Neuronal stem cell (in vitro differentiated cells): ENCODE measurements around the gene KLF9.

Experiments used
- DNase-seq: peaks from one replicate; pipeline ENCODE4 v3.0.0-alpha.2; 2013; ENCODE audit warnings: low spot score
- H2AFZ ChIP-seq: one replicate; pipeline ENCODE4 v1.6.1; 2013; ENCODE audit warnings: mild to moderate bottlenecking, low read length, inconsistent platforms
- H2AK5ac ChIP-seq: 2 replicates; pipeline ENCODE4 v1.6.1; 2013; ENCODE audit warnings: low read depth, mild to moderate bottlenecking, inconsistent platforms, low read length, moderate library complexity, mixed read lengths
- H2BK120ac ChIP-seq: 2 replicates; pipeline ENCODE4 v1.6.1; 2013; ENCODE audit warnings: low read depth, mild to moderate bottlenecking, inconsistent platforms, low read length, moderate library complexity, mixed read lengths
- H2BK12ac ChIP-seq: one replicate; pipeline ENCODE4 v1.6.1; 2013; ENCODE audit warnings: low read length, inconsistent platforms
- H2BK15ac ChIP-seq: 2 replicates; pipeline ENCODE4 v1.6.1; 2013; ENCODE audit warnings: mild to moderate bottlenecking, low read length, inconsistent platforms, mixed read lengths
- H2BK5ac ChIP-seq: one replicate; pipeline ENCODE4 v1.6.1; 2013; ENCODE audit warnings: inconsistent platforms, mild to moderate bottlenecking, low read length, moderate library complexity
- H3K14ac ChIP-seq: one replicate; pipeline ENCODE4 v1.6.1; 2013; ENCODE audit warnings: low read length, inconsistent platforms
- H3K18ac ChIP-seq: 2 replicates; pipeline ENCODE4 v1.6.1; 2013; ENCODE audit warnings: low read length, inconsistent platforms
- H3K23ac ChIP-seq: 2 replicates; pipeline ENCODE4 v1.6.1; 2013; ENCODE audit warnings: low read depth, mild to moderate bottlenecking, mixed read lengths, low read length, inconsistent platforms; ENCODE audit not compliant: poor library complexity
- H3K27ac ChIP-seq: replicated peaks from 3 replicates; pipeline ENCODE4 v1.5.1; 2013; ENCODE audit warnings: low read length, inconsistent platforms
- H3K27me3 ChIP-seq, 3 experiments: 2 replicates each; pipeline ENCODE4 v1.6.1; 2013; ENCODE audit warnings: low read length in 3 of 3, mild to moderate bottlenecking in 2 of 3, inconsistent platforms in 1 of 3, low read depth in 1 of 3, mixed read lengths in 1 of 3, moderate library complexity in 1 of 3; ENCODE audit not compliant: control insufficient read depth in 3 of 3, insufficient read depth in 3 of 3
- H3K36me3 ChIP-seq, 2 donors: replicated peaks in 1 of 2; 2 replicates each; pipeline ENCODE4 v1.6.1; 2013; ENCODE audit warnings: low read length in 2 of 2; ENCODE audit not compliant: control insufficient read depth in 2 of 2, insufficient read depth in 2 of 2
- H3K4ac ChIP-seq: 2 replicates; pipeline ENCODE4 v1.6.1; 2013; ENCODE audit warnings: inconsistent platforms, mild to moderate bottlenecking, low read length, moderate library complexity
- H3K4me1 ChIP-seq, 2 donors: 1 replicate in 1 of 2; 2 replicates in 1 of 2; pipeline ENCODE4 v1.6.1; 2013; ENCODE audit warnings: low read length in 2 of 2, low read depth in 1 of 2; ENCODE audit not compliant: control insufficient read depth in 2 of 2, insufficient read depth in 1 of 2
- H3K4me2 ChIP-seq: one replicate; pipeline ENCODE4 v1.6.1; 2013; ENCODE audit warnings: mild to moderate bottlenecking, low read length, inconsistent platforms; ENCODE audit not compliant: insufficient read depth, poor library complexity, severe bottlenecking
- H3K4me3 ChIP-seq, 2 donors: 2 replicates each; pipeline ENCODE4 v1.5.1; 2013; ENCODE audit warnings: low read length in 2 of 2, mild to moderate bottlenecking in 2 of 2, inconsistent platforms in 1 of 2, moderate library complexity in 1 of 2
- H3K79me1 ChIP-seq: one replicate; pipeline ENCODE4 v1.6.1; 2013; ENCODE audit warnings: low read depth, mild to moderate bottlenecking, inconsistent platforms, low read length, moderate library complexity
- H3K9ac ChIP-seq: one replicate; pipeline ENCODE4 v1.6.1; 2013; ENCODE audit warnings: mild to moderate bottlenecking, low read depth, low read length, inconsistent platforms; ENCODE audit not compliant: poor library complexity
- H3K9me3 ChIP-seq, 2 donors: replicated peaks in 1 of 2; 2 replicates each; pipeline versions ENCODE3 to v1.6.1; 2013; ENCODE audit warnings: low read length in 2 of 2, mild to moderate bottlenecking in 2 of 2, inconsistent platforms in 1 of 2, low read depth in 1 of 2, mixed read lengths in 1 of 2, moderate library complexity in 1 of 2; ENCODE audit not compliant: control insufficient read depth in 2 of 2, insufficient read depth in 1 of 2
- H4K8ac ChIP-seq: one replicate; pipeline ENCODE4 v1.6.1; 2013; ENCODE audit warnings: low read depth, mild to moderate bottlenecking, inconsistent platforms, low read length, moderate library complexity
- H4K91ac ChIP-seq: one replicate; pipeline ENCODE4 v1.6.1; 2013; ENCODE audit warnings: low read length, low read depth, mild to moderate bottlenecking, inconsistent platforms; ENCODE audit not compliant: poor library complexity
- WGBS, 2 donors: extraction: QIAGEN DNeasy Blood & Tissue Kit; methylation state at CpG; one replicate each; pipeline ENCODE4 v1.1.7; 2013; ENCODE audit warnings: missing lambda C conversion rate in 2 of 2, mixed read lengths in 1 of 2; ENCODE audit not compliant: insufficient read length in 2 of 2, insufficient replicate concordance in 1 of 2; ENCODE audit errors: extremely low coverage in 2 of 2; 5-methylcytosine and 5-hydroxymethylcytosine counted together

KLF9 gene

GRCh38 chr9:70411121-70411929 is 3.1 kb downstream of the KLF9 start:
- peaks cover 15 to 81% (median 42%) of the 10 kb centered on the region in 3 experiments for H3K27me3 ChIP-seq

DNA sequence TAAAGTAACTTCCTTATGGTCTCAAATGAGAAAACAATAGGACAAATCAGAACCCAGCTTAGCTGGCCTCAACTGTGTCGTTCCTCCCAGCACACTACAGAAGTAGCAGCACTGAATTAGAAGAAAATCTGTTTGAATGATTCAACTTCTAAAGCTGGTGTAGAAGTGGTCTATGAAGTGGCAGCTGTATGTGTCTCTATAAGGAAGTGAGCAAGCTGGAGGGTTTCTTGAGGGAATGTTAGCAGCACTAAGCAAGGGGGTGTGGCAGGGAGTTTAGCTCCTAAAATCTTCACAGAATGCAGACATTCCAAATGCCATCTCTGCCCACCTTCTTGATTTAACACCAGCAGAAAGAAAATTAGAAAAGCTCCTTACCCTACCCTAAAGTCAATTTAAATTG is 4.1 kb downstream of the KLF9 start:
- Histone ChIP-seq H3K4ac (no peak overlapping the region), H2BK120ac (no peak overlapping the region), H4K91ac (no peak overlapping the region), H2BK12ac (no peak overlapping the region), H3K4me3 (no peak overlapping the region), H3K18ac (no peak overlapping the region), H2AK5ac (no peak overlapping the region), H2BK5ac (no peak overlapping the region), H2BK15ac (no peak overlapping the region), H3K4me1 (peaks cover 9 to 18% of the 10 kb centered on the region in 2 donors), H3K27me3 (peaks cover 15 to 76% (median 40%) of the 10 kb centered on the region in 3 experiments), H2AFZ (no peak overlapping the region), H3K9me3 (peaks cover 0 to 2% of the 10 kb centered on the region in 2 donors), H3K27ac (no peak overlapping the region), H3K14ac (no peak overlapping the region), H3K4me2 (no peak overlapping the region), H3K23ac (no peak overlapping the region), H4K8ac (no peak overlapping the region), H3K79me1 (no peaks in the 10 kb centered on the region), H3K36me3 (no peaks in the 10 kb centered on the region), H3K9ac (no peak overlapping the region)
- no peak for DNase-seq
- no CpG with 5 or more reads among the region's 1 CpG for WGBS, 2 donors

More at GRCh38 chr9:70411121-70411929, 3.1 kb downstream of the KLF9 start:
- Histone ChIP-seq H2BK120ac (no peak overlapping the region), H3K23ac (no peak overlapping the region), H3K14ac (no peak overlapping the region), H3K36me3 (no peaks in the 10 kb centered on the region), H3K9ac (no peak overlapping the region), H2AK5ac (no peak overlapping the region), H4K8ac (no peak overlapping the region), H2AFZ (no peak overlapping the region), H2BK12ac (no peak overlapping the region), H3K9me3 (peaks cover 0 to 2% of the 10 kb centered on the region in 2 donors), H3K4me1 (peaks cover 7 to 14% of the 10 kb centered on the region in 2 donors), H3K4ac (no peak overlapping the region), H3K18ac (no peak overlapping the region), H2BK5ac (no peak overlapping the region), H3K79me1 (no peaks in the 10 kb centered on the region), H4K91ac (no peak overlapping the region), H3K27ac (no peak overlapping the region), H3K4me3 (no peak overlapping the region), H3K4me2 (no peak overlapping the region), H2BK15ac (no peak overlapping the region)
- no CpG with 5 or more reads among the region's 15 CpGs for WGBS, 2 donors
- no peak for DNase-seq

DNA sequence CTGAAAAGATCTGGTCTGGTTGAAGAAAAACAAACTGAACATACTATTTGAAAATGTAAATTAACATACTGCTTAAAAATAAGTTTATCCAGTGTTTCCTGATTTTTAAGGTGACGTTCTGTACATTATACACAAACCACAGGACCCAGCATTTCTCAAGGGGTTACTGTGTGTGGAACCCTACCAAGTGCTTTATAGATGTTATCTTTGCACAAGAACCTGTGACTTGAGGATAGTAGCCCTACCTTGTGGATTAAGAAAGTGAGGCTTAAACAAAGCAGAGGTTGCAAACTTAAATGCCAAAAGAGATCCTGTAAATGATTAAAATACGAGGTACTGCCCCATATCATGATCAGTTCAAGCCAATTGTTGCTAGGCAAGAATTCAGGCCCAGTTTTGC is 4.7 kb downstream of the KLF9 start:
- H3K4me1 ChIP-seq: peaks cover 9 to 18% of the 10 kb centered on the region in 2 donors
- no peak overlapping the region for H3K14ac ChIP-seq
- no peak overlapping the region for H3K4me2 ChIP-seq
- H2BK120ac ChIP-seq: no peak overlapping the region
- H3K18ac ChIP-seq: no peak overlapping the region
- DNase-seq: no peak
- no peak overlapping the region for H3K4me3 ChIP-seq
- H2AK5ac ChIP-seq: no peak overlapping the region
- H3K9ac ChIP-seq: no peak overlapping the region
- peaks cover 15 to 74% (median 34%) of the 10 kb centered on the region in 3 experiments for H3K27me3 ChIP-seq
- H4K91ac ChIP-seq: no peak overlapping the region
- WGBS, 2 donors: no CpG with 5 or more reads among the region's 2 CpGs
- no peak overlapping the region for H2BK12ac ChIP-seq
- H3K27ac ChIP-seq: no peak overlapping the region
- no peak overlapping the region for H2BK5ac ChIP-seq
- no peak overlapping the region for H3K4ac ChIP-seq
- no peaks in the 10 kb centered on the region for H3K79me1 ChIP-seq
- H3K9me3 ChIP-seq: peaks cover 0 to 2% of the 10 kb centered on the region in 2 donors
- no peak overlapping the region for H2AFZ ChIP-seq
- H2BK15ac ChIP-seq: no peak overlapping the region
- no peak overlapping the region for H3K23ac ChIP-seq
- no peaks in the 10 kb centered on the region for H3K36me3 ChIP-seq
- no peak overlapping the region for H4K8ac ChIP-seq

- no peak overlapping the region for H3K27ac ChIP-seq
These were observed 5.2 kb downstream of the KLF9 start for GRCh38 chr9:70409280-70409679.

More at GRCh38 chr9:70409280-70409679, 5.2 kb downstream of the KLF9 start:
- Histone ChIP-seq H3K4ac (no peak overlapping the region), H2BK5ac (no peak overlapping the region), H2BK12ac (no peak overlapping the region), H3K4me1 (peaks cover 9 to 18% of the 10 kb centered on the region in 2 donors), H4K8ac (no peak overlapping the region), H4K91ac (no peak overlapping the region), H2BK15ac (no peak overlapping the region), H3K9ac (no peak overlapping the region), H3K4me2 (no peak overlapping the region), H3K4me3 (no peak overlapping the region), H3K27me3 (peaks cover 15 to 70% (median 34%) of the 10 kb centered on the region in 3 experiments), H2BK120ac (no peak overlapping the region), H3K36me3 (no peaks in the 10 kb centered on the region), H3K18ac (no peak overlapping the region), H3K23ac (no peak overlapping the region), H3K79me1 (no peaks in the 10 kb centered on the region), H3K9me3 (peaks cover 0 to 2% of the 10 kb centered on the region in 2 donors), H2AFZ (no peak overlapping the region), H3K14ac (no peak overlapping the region), H2AK5ac (no peak overlapping the region)
- DNase-seq: no peak
- no CpG with 5 or more reads among the region's 3 CpGs for WGBS, 2 donors
